Measurements from ENCODE around the gene SNX1. TPM values are rescaled to one million over a fixed set of nuclear protein-coding genes. Genes with fewer than 3 reads are reported as not detected.

Gene SNX1
- total and polyA plus RNA-seq, 9 donors, result 51.5 to 139 (median 125) TPM

DNA sequence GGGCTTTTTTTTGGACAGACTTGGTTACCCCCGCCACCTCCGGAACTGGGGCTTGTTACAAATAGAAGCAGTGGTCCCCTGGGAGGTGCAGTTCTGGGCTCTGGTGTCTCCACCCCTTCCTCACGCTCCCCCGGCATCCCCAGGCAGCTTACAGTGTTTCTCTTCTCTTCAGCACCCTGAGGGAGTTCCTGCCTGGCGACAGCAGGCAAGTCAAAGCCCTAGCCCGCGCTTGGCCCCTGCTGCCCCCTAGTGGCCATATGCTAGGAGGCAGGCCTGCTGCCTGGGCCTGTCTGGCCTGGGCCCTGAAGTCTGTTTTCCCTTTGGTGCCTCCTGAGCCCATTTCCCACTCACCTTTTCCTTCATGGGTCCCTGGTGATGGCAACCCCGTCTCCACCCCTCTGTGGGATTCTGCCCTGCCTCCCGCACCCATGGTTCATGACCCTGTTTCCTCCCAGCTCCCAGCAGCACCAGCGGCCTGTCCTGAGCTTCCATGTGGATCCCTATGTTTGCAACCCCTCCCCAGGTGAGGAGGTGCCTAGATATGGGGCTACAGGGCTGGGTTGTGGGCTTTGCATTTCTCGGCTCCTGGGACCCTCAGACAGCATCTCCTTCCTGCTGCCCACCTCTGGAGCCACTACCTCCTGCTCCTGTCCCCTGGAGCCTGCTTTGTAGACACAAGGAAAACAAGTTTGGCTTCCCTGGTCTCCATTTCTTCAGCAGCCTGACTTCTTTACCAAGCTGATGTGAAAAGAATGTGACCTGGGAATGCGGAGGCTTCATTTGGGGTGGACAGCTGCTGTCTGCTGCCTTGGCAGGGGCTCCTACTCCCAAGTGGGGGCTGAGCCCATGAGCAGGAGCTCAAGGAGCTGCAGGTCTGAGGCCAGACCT lies 57.9 kb downstream of the SNX1 start:
- Histone ChIP-seq H3K4me3 (no peak overlapping the region), H3K27me3 (no peaks in the 10 kb centered on the region), H3K9me3 (no peaks in the 10 kb centered on the region), H3K36me3 (no peaks in the 10 kb centered on the region), H3K27ac (no peak overlapping the region), H3K4me1 (ENCODE audit: insufficient read depth) (peaks cover 5% of the 10 kb centered on the region)
- WGBS, 3 donors, result 10 to 16% (median 15%) methylated on average over 12 of the region's 12 CpGs
- intact Hi-C loops (cut with DNase I), result no loop called here
- TF ChIP-seq POLR2A (IDR thresholded peaks at IDR 0.05) (no peak), EP300 (IDR thresholded peaks at IDR 0.05) (no peak)
- TF ChIP-seq, protein P1, sequence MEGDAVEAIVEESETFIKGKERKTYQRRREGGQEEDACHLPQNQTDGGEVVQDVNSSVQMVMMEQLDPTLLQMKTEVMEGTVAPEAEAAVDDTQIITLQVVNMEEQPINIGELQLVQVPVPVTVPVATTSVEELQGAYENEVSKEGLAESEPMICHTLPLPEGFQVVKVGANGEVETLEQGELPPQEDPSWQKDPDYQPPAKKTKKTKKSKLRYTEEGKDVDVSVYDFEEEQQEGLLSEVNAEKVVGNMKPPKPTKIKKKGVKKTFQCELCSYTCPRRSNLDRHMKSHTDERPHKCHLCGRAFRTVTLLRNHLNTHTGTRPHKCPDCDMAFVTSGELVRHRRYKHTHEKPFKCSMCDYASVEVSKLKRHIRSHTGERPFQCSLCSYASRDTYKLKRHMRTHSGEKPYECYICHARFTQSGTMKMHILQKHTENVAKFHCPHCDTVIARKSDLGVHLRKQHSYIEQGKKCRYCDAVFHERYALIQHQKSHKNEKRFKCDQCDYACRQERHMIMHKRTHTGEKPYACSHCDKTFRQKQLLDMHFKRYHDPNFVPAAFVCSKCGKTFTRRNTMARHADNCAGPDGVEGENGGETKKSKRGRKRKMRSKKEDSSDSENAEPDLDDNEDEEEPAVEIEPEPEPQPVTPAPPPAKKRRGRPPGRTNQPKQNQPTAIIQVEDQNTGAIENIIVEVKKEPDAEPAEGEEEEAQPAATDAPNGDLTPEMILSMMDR (IDR thresholded peaks at IDR 0.05), result peak; percentile 74 to 91 (median 85)
- peak; percentile 81 to 91 (median 89) for DNase-seq

DNA sequence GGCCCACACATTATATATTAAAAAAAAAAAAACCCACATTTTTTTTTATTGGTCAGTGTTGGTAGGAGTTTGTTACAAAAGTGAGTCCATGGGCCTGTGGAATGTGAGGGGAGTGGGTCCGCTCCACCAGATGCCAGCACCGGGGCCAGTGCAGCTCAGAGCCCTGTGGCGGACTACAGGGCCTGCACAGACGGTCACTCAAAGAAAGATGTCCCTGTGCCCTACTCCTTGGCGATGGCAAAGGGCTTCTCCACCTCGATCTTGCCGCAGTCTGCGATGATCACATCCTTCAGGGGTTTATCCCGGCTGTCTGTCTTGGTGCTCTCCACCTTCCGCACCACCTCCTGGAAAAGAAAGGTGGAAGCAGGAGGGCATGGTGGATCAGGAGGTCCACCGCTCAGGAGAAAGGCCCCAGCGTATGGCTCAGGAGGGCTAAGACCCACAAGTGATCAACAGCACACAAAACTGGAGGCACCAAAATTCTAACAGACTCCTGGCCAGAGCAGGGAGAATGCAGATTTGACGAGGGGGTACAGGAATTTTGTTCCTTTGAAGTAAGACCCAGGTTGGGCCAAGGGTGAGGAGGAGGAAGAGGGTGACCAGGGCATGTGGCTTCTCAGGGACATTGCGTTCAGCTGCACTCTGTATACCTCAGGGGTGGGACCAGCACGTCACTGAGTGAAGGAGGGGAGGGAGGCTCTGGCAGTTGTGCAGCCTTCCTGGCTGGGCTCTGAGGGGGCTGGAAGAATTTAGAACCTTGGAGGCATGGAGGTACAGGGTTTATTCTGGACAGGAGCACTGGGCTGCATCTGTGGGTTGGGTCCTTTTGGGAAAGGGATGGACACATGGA lies 60.2 kb downstream of the SNX1 start:
- no peak overlapping the region for H3K27ac ChIP-seq
- no peaks in the 10 kb centered on the region for H3K9me3 ChIP-seq
- DNase-seq, result peak in 1 of 5 donors; percentile 9
- 84% methylated on average over 15 of the region's 15 CpGs for WGBS, 3 donors
- H3K36me3 ChIP-seq, result no peaks in the 10 kb centered on the region
- H3K4me1 ChIP-seq (ENCODE audit: insufficient read depth), result peaks cover 5% of the 10 kb centered on the region
- H3K4me3 ChIP-seq, result no peak overlapping the region
- intact Hi-C loops (cut with DNase I), result no loop called here
- H3K27me3 ChIP-seq, result no peaks in the 10 kb centered on the region
- no peak for TF ChIP-seq POLR2A (IDR thresholded peaks at IDR 0.05)
- no peak for TF ChIP-seq EP300 (IDR thresholded peaks at IDR 0.05)
- TF ChIP-seq, protein P1 (IDR thresholded peaks at IDR 0.05), result no peak

DNA sequence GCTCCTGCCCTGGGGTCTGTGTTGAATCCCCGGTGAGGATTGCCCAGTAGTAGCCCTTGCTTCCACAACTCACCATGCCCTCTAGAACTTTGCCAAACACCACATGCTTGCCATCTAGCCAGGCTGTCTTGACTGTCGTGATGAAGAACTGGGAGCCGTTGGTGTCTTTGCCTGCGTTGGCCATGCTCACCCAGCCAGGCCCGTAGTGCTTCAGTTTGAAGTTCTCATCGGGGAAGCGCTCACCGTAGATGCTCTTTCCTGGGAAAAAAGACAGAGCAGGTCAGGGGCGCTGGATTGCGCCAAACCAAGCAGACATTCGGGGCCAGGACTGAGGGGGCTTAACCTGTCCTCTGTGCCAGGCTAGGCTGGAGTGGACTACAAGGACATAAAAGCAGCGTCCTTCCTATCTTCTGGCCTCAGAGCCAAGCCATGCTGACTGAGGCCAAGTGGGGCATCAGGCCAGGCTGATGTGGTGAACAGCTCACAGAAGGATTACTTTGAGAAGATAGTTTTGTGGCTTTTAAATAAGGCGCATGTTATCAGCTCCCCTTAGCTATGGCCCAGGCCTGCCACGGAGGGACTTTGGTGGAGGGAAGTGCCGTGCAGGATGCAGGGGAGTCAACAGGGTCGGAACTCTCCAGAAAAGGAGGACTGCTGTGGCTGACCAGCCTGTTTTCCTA lies 61.0 kb downstream of the SNX1 start:
- intact Hi-C loops (cut with DNase I), result no loop called here
- TF ChIP-seq POLR2A (IDR thresholded peaks at IDR 0.05), result no peak
- no peak for TF ChIP-seq EP300 (IDR thresholded peaks at IDR 0.05)
- TF ChIP-seq, protein P1 (IDR thresholded peaks at IDR 0.05), result no peak
- Histone ChIP-seq H3K9me3 (no peaks in the 10 kb centered on the region), H3K4me1 (ENCODE audit: insufficient read depth) (peaks cover 9% of the 10 kb centered on the region), H3K4me3 (no peak overlapping the region), H3K36me3 (no peaks in the 10 kb centered on the region), H3K27me3 (no peaks in the 10 kb centered on the region), H3K27ac (no peak overlapping the region)
- DNase-seq, result peak in 1 of 5 donors; percentile 15
- 65 to 71% (median 68%) methylated on average over 16 of the region's 16 CpGs for WGBS, 3 donors

DNA sequence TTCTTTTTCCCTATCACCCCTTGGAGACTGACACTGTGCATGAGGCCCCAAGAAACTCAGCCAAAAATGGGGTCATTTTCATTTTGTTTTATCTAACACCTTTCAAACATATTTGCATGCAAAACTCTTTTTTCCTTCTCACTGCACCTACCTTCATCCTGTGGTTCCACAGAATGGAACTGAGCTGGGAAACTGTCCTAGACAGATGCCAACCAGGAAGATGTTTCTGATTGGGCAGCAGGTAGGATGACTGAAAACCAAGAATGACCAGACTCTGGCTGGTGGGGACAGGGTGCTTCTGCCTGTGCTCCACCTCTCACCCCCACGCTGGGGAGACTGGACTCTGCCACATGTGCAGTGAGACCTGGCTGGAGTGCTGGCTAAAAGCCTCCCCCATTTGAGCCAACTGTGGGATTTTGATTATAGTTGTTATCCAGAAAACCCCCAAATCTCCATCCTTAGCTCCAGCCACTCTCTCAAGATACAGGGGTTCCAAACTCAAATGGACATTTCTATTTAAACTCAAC lies 61.9 kb downstream of the SNX1 start:
- H3K4me1 ChIP-seq (ENCODE audit: insufficient read depth), result peaks cover 9% of the 10 kb centered on the region
- H3K9me3 ChIP-seq, result no peaks in the 10 kb centered on the region
- no peaks in the 10 kb centered on the region for H3K36me3 ChIP-seq
- no peak overlapping the region for H3K27ac ChIP-seq
- DNase-seq, result no peak
- H3K27me3 ChIP-seq, result no peaks in the 10 kb centered on the region
- TF ChIP-seq EP300 (IDR thresholded peaks at IDR 0.05) (no peak), POLR2A (IDR thresholded peaks at IDR 0.05) (no peak)
- TF ChIP-seq, protein P1 (IDR thresholded peaks at IDR 0.05), result no peak
- intact Hi-C loops (cut with DNase I), result no loop called here
- WGBS, 3 donors, result 60 to 75% (median 69%) methylated on average over 1 of the region's 1 CpG
- no peak overlapping the region for H3K4me3 ChIP-seq
